Transverse colon (tissue), 4 donors: Measurements from ENCODE around the gene SERPINB1. TPM values are rescaled to one million over a fixed set of nuclear protein-coding genes. Genes with fewer than 3 reads are reported as not detected.
"Not testable (repeated sequence)": the region's sequence is repeated elsewhere in the genome, so short reads cannot be mapped to it uniquely, and the experiment has no call there.

ENCODE experiments used
- DNase-seq: peaks from one replicate; pipeline ENCODE4 v3.0.0-alpha.2; 2019
- H3K27ac ChIP-seq, 4 donors: fragments of 200-600 bp; sonication (generic); 2 replicates each; pipeline ENCODE4 v1.5.1; 2016 to 2018; ENCODE audit warnings: inconsistent platforms in 4 of 4
- H3K27me3 ChIP-seq: fragments of 200-600 bp; sonication (generic); 2 replicates; pipeline ENCODE4 v1.5.1; 2017; ENCODE audit warnings: inconsistent platforms
- H3K36me3 ChIP-seq, 4 donors: fragments of 200-600 bp; sonication (generic); 2 replicates each; pipeline ENCODE4 v1.5.1; 2017 to 2019; ENCODE audit warnings: inconsistent platforms in 4 of 4
- H3K4me1 ChIP-seq, 4 donors: fragments of 200-600 bp; sonication (generic); 2 replicates each; pipeline ENCODE4 v1.5.1; 2017 to 2020; ENCODE audit warnings: inconsistent platforms in 4 of 4
- H3K4me3 ChIP-seq, 4 donors: fragments of 200-600 bp; sonication (generic); 1 replicate in 1 of 4; 2 replicates in 3 of 4; pipeline versions ENCODE4 v1.5.1 to v1.6.1; 2017 to 2019; ENCODE audit warnings: inconsistent platforms in 4 of 4
- H3K9me3 ChIP-seq, 2 donors: fragments of 200-600 bp; sonication (generic); 2 replicates each; pipeline ENCODE4 v1.5.1; 2017 to 2019; ENCODE audit warnings: inconsistent platforms in 2 of 2
- CTCF ChIP-seq, 5 experiments: fragments of 200-600 bp in 3 of 5; fragments of 450-650 bp in 2 of 5; sonication (generic) in 3 of 5; IDR thresholded peaks; 1 replicate in 2 of 5; 2 replicates in 3 of 5; pipeline ENCODE4 v1.5.1; 2016 to 2017; ENCODE audit warnings: antibody characterized with exemption in 5 of 5, inconsistent platforms in 3 of 5, mild to moderate bottlenecking in 2 of 5, moderate library complexity in 1 of 5
- EP300 ChIP-seq: sonication (generic); formaldehyde crosslinking; IDR thresholded peaks from one replicate; pipeline ENCODE4 v1.6.1; 2017; ENCODE audit warnings: antibody characterized with exemption, low read depth
- POLR2A ChIP-seq: fragments of 450-650 bp; IDR thresholded peaks from one replicate; pipeline ENCODE4 v1.6.1; 2016; ENCODE audit warnings: antibody characterized with exemption, mild to moderate bottlenecking, moderate library complexity
- POLR2AphosphoS5 ChIP-seq, 3 donors: sonication (generic); formaldehyde crosslinking; IDR thresholded peaks; one replicate each; pipeline ENCODE4 v1.6.1; 2016; ENCODE audit warnings: antibody characterized with exemption in 3 of 3
- WGBS, 2 donors: methylation state at CpG; one replicate each; pipeline ENCODE4 v1.1.5; 2018; ENCODE audit warnings: low coverage in 1 of 2; 5-methylcytosine and 5-hydroxymethylcytosine counted together
- in situ Hi-C, 4 donors: fragments of 200-750 bp; cut with MboI; loops; one replicate each; pipeline versions ENCODE4 v1.15.0 to v1.15.1; 2017; ENCODE audit warnings: low sequenced_read_pairs in 3 of 4, low pct_ligation_motif_present in 1 of 4, low pct_unique_long_range_greater_than_20kb in 1 of 4
- intact Hi-C: fragments of 100-400 bp; cut with DNase I; formaldehyde crosslinking; loops from one replicate; pipeline ENCODE4 v1.15.1; 2023; ENCODE audit warnings: low total_unique reads
- total RNA-seq, 4 donors: library from RNA; depleted of rRNA; stranded (reverse); fragments of >200 nt; gene quantifications; one replicate each; pipeline ENCODE4 v1.1.0, GENCODE V29; 2016

The SERPINB1 gene
- total RNA-seq, 4 donors from 2014 or later, result 22.3 to 140 (median 88.4) TPM

- H3K4me3 ChIP-seq, result no peak overlapping the region
- DNase-seq, result no peak
- WGBS, 2 donors, result 82 to 87% methylated on average over 2 to 7 of the region's 7 CpGs
- H3K27me3 ChIP-seq, result no peaks in the 10 kb centered on the region
- in situ Hi-C loops, result loop anchor here in 2 of 4 donors (10.0 kb wide), 2 partner anchors 48 to 78 kb away; partner anchors contain the start of gene SERPINB9 (in 1 of the 2)
- TF ChIP-seq POLR2A, result no peak
- no peak for TF ChIP-seq CTCF (IDR thresholded peaks at IDR 0.05)
- no peak for TF ChIP-seq POLR2AphosphoS5 (IDR thresholded peaks at IDR 0.05)
- no peak for TF ChIP-seq EP300
- intact Hi-C loops, result no loop called here
- H3K9me3 ChIP-seq, result no peaks in the 10 kb centered on the region
- no peaks in the 10 kb centered on the region for H3K36me3 ChIP-seq
- peak overlapping the region; percentile 56 to 80 (median 72) for H3K27ac ChIP-seq
- H3K4me1 ChIP-seq, result peaks cover 16 to 31% (median 22%) of the 10 kb centered on the region in 4 donors
These were observed 15.5 kb upstream of the SERPINB1 start for GRCh38 chr6:2857185-2857579.

- DNase-seq, result no peak
- Histone ChIP-seq H3K27me3 (no peaks in the 10 kb centered on the region), H3K36me3 (no peaks in the 10 kb centered on the region), H3K4me1 (peaks cover 16 to 31% (median 22%) of the 10 kb centered on the region in 4 donors), H3K4me3 (no peak overlapping the region), H3K9me3 (no peaks in the 10 kb centered on the region), H3K27ac (peak overlapping the region; percentile 49 to 63 (median 56))
- no peak for TF ChIP-seq CTCF (IDR thresholded peaks at IDR 0.05)
- no peak for TF ChIP-seq POLR2AphosphoS5 (IDR thresholded peaks at IDR 0.05)
- TF ChIP-seq POLR2A, result no peak
- no peak for TF ChIP-seq EP300
- 59 to 72% methylated on average over 9 to 13 of the region's 13 CpGs for WGBS, 2 donors
- in situ Hi-C loops, result loop anchor here in 2 of 4 donors (10.0 kb wide), 2 partner anchors 50 to 80 kb away; partner anchors contain the start of gene SERPINB9 (in 1 of the 2)
- intact Hi-C loops, result no loop called here
These were observed 13.4 kb upstream of the SERPINB1 start for GRCh38 chr6:2855061-2855519.

- DNase-seq, result no peak
- no peaks in the 10 kb centered on the region for H3K36me3 ChIP-seq
- no peak for TF ChIP-seq POLR2AphosphoS5 (IDR thresholded peaks at IDR 0.05)
- peak; percentile 14 for TF ChIP-seq POLR2A
- TF ChIP-seq EP300, result no peak
- no peak for TF ChIP-seq CTCF (IDR thresholded peaks at IDR 0.05)
- H3K27ac ChIP-seq, result peak overlapping the region; percentile 49 to 63 (median 56)
- intact Hi-C loops (no loop called here), in situ Hi-C loops (loop anchor here in 2 of 4 donors (10.0 kb wide), 2 partner anchors 50 to 80 kb away; partner anchors contain the start of gene SERPINB9 (in 1 of the 2))
- no peaks in the 10 kb centered on the region for H3K9me3 ChIP-seq
- H3K27me3 ChIP-seq, result no peaks in the 10 kb centered on the region
- H3K4me1 ChIP-seq, result peaks cover 16 to 31% (median 22%) of the 10 kb centered on the region in 4 donors
- peak overlapping the region in 2 of 4 donors; percentile 31 to 46 for H3K4me3 ChIP-seq
- 31 to 58% methylated on average over 5 to 11 of the region's 11 CpGs for WGBS, 2 donors
These were observed 12.8 kb upstream of the SERPINB1 start for GRCh38 chr6:2854396-2854982.

GRCh38 chr6:2853769-2854395, 12.2 kb upstream of the SERPINB1 start:
- peak overlapping the region in 3 of 4 donors; percentile 21 to 46 (median 31) for H3K4me3 ChIP-seq
- no peaks in the 10 kb centered on the region for H3K9me3 ChIP-seq
- in situ Hi-C loops (loop anchor here in 2 of 4 donors (10.0 kb wide), 2 partner anchors 51 to 81 kb away; partner anchors contain the start of gene SERPINB9 (in 1 of the 2)), intact Hi-C loops (no loop called here)
- peak overlapping the region; percentile 49 to 63 (median 56) for H3K27ac ChIP-seq
- DNase-seq, result peak; percentile 54
- TF ChIP-seq POLR2AphosphoS5 (IDR thresholded peaks at IDR 0.05), result peak in 1 of 3 donors; percentile 8
- TF ChIP-seq CTCF (IDR thresholded peaks at IDR 0.05), result peak; percentile 24 to 52 (median 35)
- TF ChIP-seq POLR2A, result no peak
- H3K4me1 ChIP-seq, result peaks cover 16 to 29% (median 22%) of the 10 kb centered on the region in 4 donors
- no peaks in the 10 kb centered on the region for H3K36me3 ChIP-seq
- no peaks in the 10 kb centered on the region for H3K27me3 ChIP-seq
- WGBS, 2 donors, result 10 to 15% methylated on average over 6 to 14 of the region's 14 CpGs

- H3K27me3 ChIP-seq, H3K36me3 ChIP-seq, intact Hi-C loops, H3K4me3 ChIP-seq, DNase-seq, H3K9me3 ChIP-seq: not testable (repeated sequence)
- in situ Hi-C loops, result loop anchor here in 2 of 4 donors (10.0 kb wide), 2 partner anchors 51 to 81 kb away; partner anchors contain the start of gene SERPINB9 (in 1 of the 2)
- WGBS, 2 donors, result no CpG with 5 or more reads among the region's 1 CpG
- peak overlapping the region; percentile 49 to 63 (median 56) for H3K27ac ChIP-seq
- H3K4me1 ChIP-seq, result peaks cover 15 to 24% (median 18%) of the 10 kb centered on the region in 4 donors
These were observed 11.7 kb upstream of the SERPINB1 start for GRCh38 chr6:2853378-2853768.
